GM21360 (cell line): ENCODE data around the gene DACH2.

Source experiments
- ATAC-seq: cut with Tn5 transposase; IDR thresholded peaks from one replicate; pipeline ENCODE4 v1.9.1; 2021; ENCODE audit warnings: mild to moderate bottlenecking, moderate library complexity; ENCODE audit not compliant: unreplicated experiment

Gene DACH2

GRCh38 chrX:86747091-86747490 is 598.8 kb downstream of the DACH2 start:
- no peak for ATAC-seq

GRCh38 chrX:86805241-86805640 is 657.0 kb downstream of the DACH2 start:
- ATAC-seq: no peak

GRCh38 chrX:86806786-86807185 is 658.5 kb downstream of the DACH2 start:
- no peak for ATAC-seq

- ATAC-seq: no peak
Measured at GRCh38 chrX:86809651-86810050, 661.4 kb downstream of the DACH2 start.

GRCh38 chrX:86829786-86830185 is 681.5 kb downstream of the DACH2 start:
- ATAC-seq: no peak

GRCh38 chrX:86830685-86831084 is 682.4 kb downstream of the DACH2 start:
- no peak for ATAC-seq

GRCh38 chrX:86845101-86845500 is 696.9 kb downstream of the DACH2 start:
- ATAC-seq: no peak
